ENCODE measurements around the gene RGMB. TPM values are rescaled to one million over a fixed set of nuclear protein-coding genes. Genes with fewer than 3 reads are reported as not detected.

RGMB gene
- total and polyA plus RNA-seq, 2 donors (not counting 3 experiments of a cell fraction or from before 2014, with no cell fraction given): 15.0 to 31.3 TPM

GRCh38 chr5:98726258-98726657 is 47.2 kb upstream of the RGMB start:
- intact Hi-C loops (cut with micrococcal nuclease) (no loop called here), dilution Hi-C loops (cut with MboI; ENCODE audit: extremely low pct_ligation_motif_present, low sequenced_read_pairs) (no loop called here)
- no peak overlapping the region for H3K9ac ChIP-seq (replicated peaks; ENCODE audit: extremely low read depth, insufficient read depth, low read length)
- H2AFZ ChIP-seq (ENCODE audit: low read depth, low read length): no peak overlapping the region
- H3K79me2 ChIP-seq (ENCODE audit: control insufficient read depth, insufficient read depth, low read length): no peaks in the 10 kb centered on the region
- no peak for DNase-seq (ENCODE audit: low read depth, low spot score)
- H3K27ac ChIP-seq (ENCODE audit: insufficient read depth, low read depth, low read length): no peak overlapping the region
- H3K27me3 ChIP-seq (ENCODE audit: control insufficient read depth in 2 of 2, insufficient read depth in 2 of 2, low read length in 2 of 2): peaks cover 0 to 2% of the 10 kb centered on the region in 2 experiments
- no peaks in the 10 kb centered on the region for H4K20me1 ChIP-seq (replicated peaks; ENCODE audit: control insufficient read depth, extremely low read depth, insufficient read depth, low read length)
- CTCF ChIA-PET: no interaction called here
- H3K4me3 ChIP-seq (replicated peaks in 1 of 3; ENCODE audit: insufficient read depth in 1 of 3, low read depth in 1 of 3, low read length in 3 of 3): no peak overlapping the region
- POLR2A ChIA-PET: no interaction called here
- H3K36me3 ChIP-seq (ENCODE audit: control insufficient read depth in 2 of 2, extremely low read depth in 1 of 2, insufficient read depth in 2 of 2, low read length in 2 of 2): no peaks in the 10 kb centered on the region
- H3K4me1 ChIP-seq (ENCODE audit: control insufficient read depth, extremely low read depth, insufficient read depth, low read length): no peaks in the 10 kb centered on the region
- no peak overlapping the region for H3K4me2 ChIP-seq (ENCODE audit: insufficient read depth, low read length)
- BruUV-seq (replicated peaks): no TSS peak
- no peaks in the 10 kb centered on the region for H3K9me3 ChIP-seq (replicated peaks; ENCODE audit: control insufficient read depth, insufficient read depth, low read length)
- no peaks in the 10 kb centered on the region for H3K9me1 ChIP-seq (replicated peaks; ENCODE audit: control insufficient read depth, extremely low read depth, insufficient read depth, low read length)
- no peak for FAIRE-seq
- TF ChIP-seq MYC (IDR thresholded peaks at IDR 0.05; ENCODE audit: low read depth, low read length): no peak
- TF ChIP-seq EZH2 (IDR thresholded peaks at IDR 0.05; ENCODE audit: borderline replicate concordance, low read depth, low read length, severe bottlenecking): no peak
- TF ChIP-seq FOS (IDR thresholded peaks at IDR 0.05; ENCODE audit: borderline replicate concordance, insufficient read depth, low read length): no peak
- no peak for TF ChIP-seq POLR2AphosphoS5 (IDR thresholded peaks at IDR 0.05; ENCODE audit: insufficient read depth, low read depth, low read length)
- TF ChIP-seq GATA2 (IDR thresholded peaks at IDR 0.05; ENCODE audit: insufficient read depth, insufficient read length, low read depth, low read length): no peak
- TF ChIP-seq POLR2A (IDR thresholded peaks at IDR 0.05; ENCODE audit: low read depth, low read length): no peak
- no peak for TF ChIP-seq MAX (IDR thresholded peaks at IDR 0.05; ENCODE audit: insufficient read depth, insufficient read length)

GRCh38 chr5:98727686-98728085 is 45.8 kb upstream of the RGMB start:
- no peak overlapping the region for H3K4me2 ChIP-seq (ENCODE audit: insufficient read depth, low read length)
- no peaks in the 10 kb centered on the region for H4K20me1 ChIP-seq (replicated peaks; ENCODE audit: control insufficient read depth, extremely low read depth, insufficient read depth, low read length)
- H3K27ac ChIP-seq (ENCODE audit: insufficient read depth, low read depth, low read length): no peak overlapping the region
- no peak overlapping the region for H3K9ac ChIP-seq (replicated peaks; ENCODE audit: extremely low read depth, insufficient read depth, low read length)
- no peaks in the 10 kb centered on the region for H3K4me1 ChIP-seq (ENCODE audit: control insufficient read depth, extremely low read depth, insufficient read depth, low read length)
- no peak for TF ChIP-seq POLR2AphosphoS5 (IDR thresholded peaks at IDR 0.05; ENCODE audit: insufficient read depth, low read depth, low read length)
- no peak for TF ChIP-seq JUN (IDR thresholded peaks at IDR 0.05; ENCODE audit: borderline replicate concordance, insufficient read depth, insufficient read length, low read depth)
- no peak for TF ChIP-seq EZH2 (IDR thresholded peaks at IDR 0.05; ENCODE audit: borderline replicate concordance, low read depth, low read length, severe bottlenecking)
- TF ChIP-seq CTCF (IDR thresholded peaks at IDR 0.05; ENCODE audit: extremely low read depth in 1 of 2, insufficient read depth in 1 of 2, low read depth in 1 of 2, low read length in 2 of 2): no peak
- no peak for TF ChIP-seq POLR2A (IDR thresholded peaks at IDR 0.05; ENCODE audit: low read depth, low read length)
- no peak for TF ChIP-seq FOS (IDR thresholded peaks at IDR 0.05; ENCODE audit: borderline replicate concordance, insufficient read depth, low read length)
- no peak for TF ChIP-seq GATA2 (IDR thresholded peaks at IDR 0.05; ENCODE audit: insufficient read depth, insufficient read length, low read depth, low read length)
- H3K27me3 ChIP-seq (ENCODE audit: control insufficient read depth in 2 of 2, insufficient read depth in 2 of 2, low read length in 2 of 2): peaks cover 0 to 2% of the 10 kb centered on the region in 2 experiments
- H3K9me1 ChIP-seq (replicated peaks; ENCODE audit: control insufficient read depth, extremely low read depth, insufficient read depth, low read length): no peaks in the 10 kb centered on the region
- no peak overlapping the region for H2AFZ ChIP-seq (ENCODE audit: low read depth, low read length)
- H3K79me2 ChIP-seq (ENCODE audit: control insufficient read depth, insufficient read depth, low read length): no peaks in the 10 kb centered on the region
- DNase-seq (ENCODE audit: low read depth, low spot score) (no peak), FAIRE-seq (no peak)
- CTCF ChIA-PET: no interaction called here
- H3K36me3 ChIP-seq (ENCODE audit: control insufficient read depth in 2 of 2, extremely low read depth in 1 of 2, insufficient read depth in 2 of 2, low read length in 2 of 2): no peaks in the 10 kb centered on the region
- POLR2A ChIA-PET: no interaction called here
- no TSS peak for BruUV-seq (replicated peaks)
- H3K9me3 ChIP-seq (replicated peaks; ENCODE audit: control insufficient read depth, insufficient read depth, low read length): no peaks in the 10 kb centered on the region
- no peak overlapping the region for H3K4me3 ChIP-seq (replicated peaks in 1 of 3; ENCODE audit: insufficient read depth in 1 of 3, low read depth in 1 of 3, low read length in 3 of 3)
- intact Hi-C loops (cut with micrococcal nuclease): no loop called here
- dilution Hi-C loops (cut with MboI; ENCODE audit: extremely low pct_ligation_motif_present, low sequenced_read_pairs): no loop called here

Measured in endothelial cell of umbilical vein (primary cell).